ENCODE results near the gene RIMBP2.

The RIMBP2 gene

DNA sequence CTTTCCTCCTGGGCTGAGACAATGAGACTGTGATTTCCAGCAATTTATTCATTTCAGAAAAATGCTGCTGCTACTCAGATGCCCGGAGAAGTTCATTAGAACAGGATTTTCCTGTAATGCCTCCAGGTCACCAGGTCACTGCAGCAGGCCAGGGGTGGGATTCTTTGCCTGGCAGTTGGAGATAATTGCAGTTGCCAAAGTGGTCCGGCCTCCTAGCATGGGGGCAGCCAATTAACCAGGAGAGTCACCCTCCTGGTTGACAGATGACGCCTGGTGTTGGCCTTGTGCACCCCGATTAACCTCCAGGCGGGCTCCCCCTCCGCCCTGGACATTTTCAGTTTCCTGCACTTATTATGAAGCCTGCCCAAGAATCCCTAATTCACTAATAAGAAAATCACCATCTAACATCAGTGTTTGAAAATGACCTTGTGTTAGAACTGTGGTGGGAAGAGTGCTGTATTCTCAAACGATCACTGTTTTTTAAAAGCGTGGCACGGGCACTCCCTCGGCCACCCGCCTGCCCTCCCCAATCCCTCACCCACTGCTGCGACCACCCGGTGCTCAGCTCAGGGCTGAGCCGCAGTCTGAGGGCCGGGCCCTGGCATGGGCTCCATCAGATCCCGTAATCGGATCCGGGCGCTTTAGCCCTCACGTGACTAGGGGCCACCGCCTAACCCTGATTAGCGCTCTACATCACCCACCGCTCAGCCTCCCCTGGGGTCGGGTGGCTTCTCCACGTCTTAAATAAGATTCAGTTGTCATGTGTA, 12.9 kb downstream of the RIMBP2 start:
- in situ Hi-C loops (cut with MboI; ENCODE audit: low sequenced_read_pairs, unreplicated experiment): no loop called here
- no peak for DNase-seq (ENCODE audit: low spot score)
- no peak for TF ChIP-seq CTCF (IDR thresholded peaks at IDR 0.05; ENCODE audit: borderline replicate concordance, control extremely low read depth, extremely low read depth, insufficient read depth, missing control alignments)

- no peak for TF ChIP-seq CTCF (IDR thresholded peaks at IDR 0.05; ENCODE audit: borderline replicate concordance, control extremely low read depth, extremely low read depth, insufficient read depth, missing control alignments)
- DNase-seq (ENCODE audit: low spot score): no peak
- in situ Hi-C loops (cut with MboI; ENCODE audit: low sequenced_read_pairs, unreplicated experiment): no loop called here
These were observed 14.7 kb downstream of the RIMBP2 start for GRCh38 chr12:130701402-130701744.

GRCh38 chr12:130700492-130701401, 15.4 kb downstream of the RIMBP2 start:
- no peak for TF ChIP-seq CTCF (IDR thresholded peaks at IDR 0.05; ENCODE audit: borderline replicate concordance, control extremely low read depth, extremely low read depth, insufficient read depth, missing control alignments)
- in situ Hi-C loops (cut with MboI; ENCODE audit: low sequenced_read_pairs, unreplicated experiment): no loop called here
- no peak for DNase-seq (ENCODE audit: low spot score)

DNA sequence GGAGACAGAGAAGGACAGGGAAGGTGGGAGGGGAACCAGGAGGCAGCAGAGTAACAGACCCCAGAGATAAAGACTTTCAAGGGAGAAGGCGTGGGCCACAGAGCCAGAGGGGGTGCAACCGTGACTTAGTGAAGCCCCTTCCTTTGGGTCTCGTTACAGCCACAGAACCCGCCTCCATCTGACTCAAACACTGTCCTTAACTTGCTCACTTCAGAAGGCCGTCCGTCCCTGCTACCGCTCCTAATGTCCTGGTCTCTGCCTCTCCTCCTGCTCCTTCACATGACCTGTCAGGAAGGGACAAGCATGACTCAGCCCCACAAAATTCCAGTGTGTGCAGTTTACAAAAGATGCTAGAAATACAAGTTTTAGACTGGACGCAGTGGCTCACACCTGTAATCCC, 18.0 kb downstream of the RIMBP2 start:
- in situ Hi-C loops (cut with MboI; ENCODE audit: low sequenced_read_pairs, unreplicated experiment): no loop called here
- no peak for TF ChIP-seq CTCF (IDR thresholded peaks at IDR 0.05; ENCODE audit: borderline replicate concordance, control extremely low read depth, extremely low read depth, insufficient read depth, missing control alignments)
- no peak for DNase-seq (ENCODE audit: low spot score)

DNA sequence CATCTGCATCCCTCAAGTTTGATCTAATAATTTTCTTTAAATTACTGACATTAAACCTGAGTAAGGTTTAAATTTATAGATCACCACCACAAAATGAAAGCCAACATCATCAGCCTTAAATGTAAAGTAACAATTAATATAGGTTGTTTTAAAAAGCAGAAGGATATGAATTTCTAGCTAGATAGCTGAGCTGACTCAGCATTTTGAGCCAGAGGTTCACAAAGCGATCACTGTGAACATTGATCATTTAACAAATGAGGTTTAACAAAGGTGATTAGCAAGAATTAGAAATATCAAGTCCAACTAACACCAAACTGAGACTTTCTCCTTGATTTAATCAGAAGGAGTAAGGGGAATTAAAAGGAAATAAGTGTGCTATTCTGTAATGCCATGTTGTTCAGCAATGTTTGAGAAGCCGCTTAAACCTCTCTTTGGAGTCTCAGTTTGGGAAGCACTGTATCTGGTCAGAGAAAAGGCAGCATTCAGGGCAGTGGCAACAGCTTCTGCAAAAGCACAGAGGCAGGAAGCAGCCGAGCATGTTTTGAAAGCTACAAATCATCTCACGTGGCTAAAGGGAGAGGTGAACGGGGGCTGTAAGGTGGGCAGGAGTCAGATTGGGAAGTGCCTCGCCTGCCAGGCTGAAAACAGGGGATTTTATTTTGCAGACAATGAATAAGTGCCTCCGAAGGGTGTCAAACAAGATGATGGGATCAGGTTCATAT, 19.6 kb downstream of the RIMBP2 start:
- no peak for TF ChIP-seq CTCF (IDR thresholded peaks at IDR 0.05; ENCODE audit: borderline replicate concordance, control extremely low read depth, extremely low read depth, insufficient read depth, missing control alignments)
- DNase-seq (ENCODE audit: low spot score): no peak
- in situ Hi-C loops (cut with MboI; ENCODE audit: low sequenced_read_pairs, unreplicated experiment): no loop called here

GRCh38 chr12:130695061-130695460, 21.0 kb downstream of the RIMBP2 start:
- TF ChIP-seq CTCF (IDR thresholded peaks at IDR 0.05; ENCODE audit: borderline replicate concordance, control extremely low read depth, extremely low read depth, insufficient read depth, missing control alignments): no peak
- in situ Hi-C loops (cut with MboI; ENCODE audit: low sequenced_read_pairs, unreplicated experiment): no loop called here
- DNase-seq (ENCODE audit: low spot score): no peak
